DND-41 (cell line): ENCODE data around the gene GALNT7.

Source experiments
- EZH2 ChIP-seq: IDR thresholded peaks from 3 replicates; pipeline ENCODE4 v1.6.1; 2012; ENCODE audit warnings: borderline replicate concordance, low read depth, mild to moderate bottlenecking, moderate library complexity, low read length, inconsistent platforms; ENCODE audit not compliant: severe bottlenecking
- TF ChIP-seq, protein P1 (sequence below): IDR thresholded peaks from 2 replicates; pipeline ENCODE4 v1.5.1; 2012; ENCODE audit warnings: borderline replicate concordance, low read length, moderate library complexity, mild to moderate bottlenecking; ENCODE audit not compliant: poor library complexity, severe bottlenecking; ENCODE audit errors: extremely low read depth

GRCh38 chr4:173259310-173259709, 90.7 kb downstream of the GALNT7 start:
- TF ChIP-seq, protein P1, sequence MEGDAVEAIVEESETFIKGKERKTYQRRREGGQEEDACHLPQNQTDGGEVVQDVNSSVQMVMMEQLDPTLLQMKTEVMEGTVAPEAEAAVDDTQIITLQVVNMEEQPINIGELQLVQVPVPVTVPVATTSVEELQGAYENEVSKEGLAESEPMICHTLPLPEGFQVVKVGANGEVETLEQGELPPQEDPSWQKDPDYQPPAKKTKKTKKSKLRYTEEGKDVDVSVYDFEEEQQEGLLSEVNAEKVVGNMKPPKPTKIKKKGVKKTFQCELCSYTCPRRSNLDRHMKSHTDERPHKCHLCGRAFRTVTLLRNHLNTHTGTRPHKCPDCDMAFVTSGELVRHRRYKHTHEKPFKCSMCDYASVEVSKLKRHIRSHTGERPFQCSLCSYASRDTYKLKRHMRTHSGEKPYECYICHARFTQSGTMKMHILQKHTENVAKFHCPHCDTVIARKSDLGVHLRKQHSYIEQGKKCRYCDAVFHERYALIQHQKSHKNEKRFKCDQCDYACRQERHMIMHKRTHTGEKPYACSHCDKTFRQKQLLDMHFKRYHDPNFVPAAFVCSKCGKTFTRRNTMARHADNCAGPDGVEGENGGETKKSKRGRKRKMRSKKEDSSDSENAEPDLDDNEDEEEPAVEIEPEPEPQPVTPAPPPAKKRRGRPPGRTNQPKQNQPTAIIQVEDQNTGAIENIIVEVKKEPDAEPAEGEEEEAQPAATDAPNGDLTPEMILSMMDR = no peak
- TF ChIP-seq EZH2 = no peak
